Upper lobe of left lung (tissue), 6 donors: Measurements from ENCODE around the gene EVI2A. TPM values are rescaled to one million over a fixed set of nuclear protein-coding genes. Genes with fewer than 3 reads are reported as not detected.

Source experiments
- ATAC-seq, 2 donors: fragments of 200-7000 bp; cut with Tn5 transposase; one replicate each; pipeline ENCODE4 v1.9.1; 2022; ENCODE audit warnings: mild to moderate bottlenecking in 2 of 2, moderate library complexity in 2 of 2; ENCODE audit not compliant: low FRiP score in 2 of 2
- DNase-seq, 2 donors: peaks; one replicate each; pipeline ENCODE4 v3.0.0-alpha.2; 2019 to 2020
- H3K27ac ChIP-seq, 4 donors: fragments of 200-600 bp; sonication (generic); one replicate each; pipeline ENCODE4 v1.5.1; 2016 to 2019
- H3K27me3 ChIP-seq, 4 donors: fragments of 200-600 bp; sonication (generic); one replicate each; pipeline ENCODE4 v1.5.1; 2017 to 2019
- H3K36me3 ChIP-seq, 4 donors: fragments of 200-600 bp; sonication (generic); one replicate each; pipeline ENCODE4 v1.5.1; 2016 to 2019
- H3K4me1 ChIP-seq, 4 donors: fragments of 200-600 bp; sonication (generic); one replicate each; pipeline ENCODE4 v1.5.1; 2018 to 2019
- H3K4me3 ChIP-seq, 4 donors: fragments of 200-600 bp; sonication (generic); one replicate each; pipeline ENCODE4 v1.5.1; 2017 to 2019; ENCODE audit warnings: mild to moderate bottlenecking in 2 of 4, moderate library complexity in 1 of 4
- H3K9me3 ChIP-seq, 4 donors: fragments of 200-600 bp; sonication (generic); one replicate each; pipeline ENCODE4 v1.5.1; 2018 to 2019
- CTCF ChIP-seq, 6 experiments: fragments of 450-650 bp in 4 of 6; fragments of 200-600 bp in 2 of 6; sonication (generic) in 2 of 6; IDR thresholded peaks; one replicate each; pipeline ENCODE4 v1.5.1; 2016 to 2019; ENCODE audit warnings: antibody characterized with exemption in 6 of 6
- EP300 ChIP-seq, 4 donors: sonication (generic); formaldehyde crosslinking; IDR thresholded peaks; one replicate each; pipeline ENCODE4 v1.5.1; 2017; ENCODE audit warnings: antibody characterized with exemption in 4 of 4, control low read depth in 2 of 4
- POLR2A ChIP-seq, 4 donors: fragments of 450-650 bp; IDR thresholded peaks; one replicate each; pipeline ENCODE4 v1.5.1; 2016 to 2017; ENCODE audit warnings: antibody characterized with exemption in 4 of 4, mild to moderate bottlenecking in 2 of 4
- POLR2AphosphoS5 ChIP-seq, 2 donors: sonication (generic); formaldehyde crosslinking; IDR thresholded peaks; one replicate each; pipeline ENCODE4 v1.5.1; 2017; ENCODE audit warnings: antibody characterized with exemption in 2 of 2
- WGBS, 2 donors: methylation state at CpG; one replicate each; pipeline ENCODE4 v1.1.5; 2017 to 2018; 5-methylcytosine and 5-hydroxymethylcytosine counted together
- total RNA-seq, 6 donors: library from RNA; depleted of rRNA in 4 of 6; stranded (reverse); fragments of >200 nt in 4 of 6; gene quantifications; one replicate each; pipeline versions ENCODE4 v1.1.0 to v1.2.1, GENCODE V29; 2016 to 2021
- donor health status: DM: no; HTN: no; CAD: no; lungs with moderate emphysema.
- donor health status: DM: no; HTN: yes; CAD: no; lungs with severe emphysema.

The EVI2A gene
- total RNA-seq, 6 donors from 2014 or later: 6.1 to 31.3 (median 23.8) TPM

DNA sequence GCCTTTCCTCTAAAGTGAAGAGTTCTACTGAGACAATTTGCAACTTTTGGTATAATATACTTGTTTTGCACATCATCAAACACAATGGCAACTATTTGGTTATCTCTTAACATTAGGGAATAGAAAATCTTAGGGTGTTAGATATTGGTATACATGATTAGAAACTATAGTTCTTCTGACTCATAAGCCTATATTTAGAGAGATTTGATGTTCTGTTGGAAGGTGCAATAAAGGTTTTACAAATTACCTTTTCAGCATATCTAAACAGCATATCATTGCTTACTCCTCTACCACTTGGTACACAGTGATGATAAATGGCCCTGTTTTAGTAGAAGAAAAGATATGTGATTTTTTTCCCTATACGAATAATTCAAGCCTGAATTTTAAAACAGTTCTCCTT, 13.8 kb downstream of the EVI2A start:
- Histone ChIP-seq H3K36me3 (peaks cover 0 to 4% (median 0%) of the 10 kb centered on the region in 4 donors), H3K4me1 (peaks cover 0 to 6% (median 2%) of the 10 kb centered on the region in 4 donors), H3K4me3 (peak overlapping the region in 1 of 4 donors; percentile 43), H3K9me3 (no peaks in the 10 kb centered on the region), H3K27ac (peak overlapping the region in 1 of 4 donors; percentile 83), H3K27me3 (no peaks in the 10 kb centered on the region)
- TF ChIP-seq POLR2A (IDR thresholded peaks at IDR 0.05) (no peak), CTCF (IDR thresholded peaks at IDR 0.05) (no peak), POLR2AphosphoS5 (IDR thresholded peaks at IDR 0.05) (no peak), EP300 (IDR thresholded peaks at IDR 0.05) (no peak)
- no peak for DNase-seq
- no peak for ATAC-seq
- 60 to 64% methylated on average over 1 of the region's 1 CpG for WGBS, 2 donors

DNA sequence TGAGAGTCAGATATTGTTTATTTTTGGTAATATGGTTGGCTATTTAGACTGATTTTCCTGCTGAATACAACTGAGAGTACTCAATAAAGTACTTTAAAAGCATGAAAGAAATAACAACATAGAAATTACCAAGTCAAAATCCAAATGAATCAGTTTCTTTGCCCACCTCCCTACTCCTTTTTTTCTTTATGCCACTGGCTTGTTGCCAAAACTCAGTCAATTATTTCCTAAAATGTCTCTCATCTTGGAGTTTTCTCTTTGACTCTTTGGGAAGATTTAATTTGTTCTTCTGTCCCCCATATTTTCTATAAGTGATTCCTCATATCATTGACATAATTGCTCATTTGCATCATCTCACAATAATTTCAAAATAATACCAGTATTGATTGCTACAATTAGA, 21.8 kb downstream of the EVI2A start:
- ATAC-seq (no peak), DNase-seq (no peak)
- peaks cover 0 to 3% (median 0%) of the 10 kb centered on the region in 4 donors for H3K36me3 ChIP-seq
- H3K27me3 ChIP-seq: no peaks in the 10 kb centered on the region
- no peaks in the 10 kb centered on the region for H3K4me1 ChIP-seq
- no peak overlapping the region for H3K4me3 ChIP-seq
- H3K9me3 ChIP-seq: no peaks in the 10 kb centered on the region
- no peak overlapping the region for H3K27ac ChIP-seq
- TF ChIP-seq CTCF (IDR thresholded peaks at IDR 0.05) (no peak), EP300 (IDR thresholded peaks at IDR 0.05) (no peak), POLR2AphosphoS5 (IDR thresholded peaks at IDR 0.05) (no peak), POLR2A (IDR thresholded peaks at IDR 0.05) (no peak)

DNA sequence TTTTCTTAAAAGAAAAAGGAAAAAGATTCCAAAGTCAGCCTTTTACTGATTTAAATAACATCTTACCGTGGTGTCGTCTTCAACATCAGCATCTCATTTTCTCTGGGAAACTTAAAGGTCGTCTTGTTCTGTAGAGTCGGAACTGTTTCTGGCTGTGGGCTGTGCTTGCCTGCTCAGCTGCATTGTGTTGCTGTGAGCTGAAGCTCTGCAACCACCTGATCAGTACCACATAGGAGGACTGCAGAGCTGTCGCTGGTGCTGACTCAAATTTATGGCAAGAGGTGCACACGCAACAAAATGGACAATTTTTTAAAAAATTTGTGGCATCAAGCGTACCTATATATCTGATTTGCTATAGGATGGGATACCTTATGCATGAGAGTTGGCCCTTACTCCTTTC, 24.3 kb downstream of the EVI2A start, which contains the start of gene OMG:
TSS of gene OMG (minus strand) at position 150 of the 400 bp plus-strand sequence. CDS start 908 bp downstream, outside the sequence.
- Histone ChIP-seq H3K4me1 (no peaks in the 10 kb centered on the region), H3K9me3 (no peaks in the 10 kb centered on the region), H3K27ac (no peak within 1 kb of the TSS), H3K27me3 (no peaks in the 10 kb centered on the region), H3K4me3 (no peak within 1 kb of the TSS), H3K36me3 (peaks cover 0 to 5% (median 3%) of the 10 kb centered on the region in 4 donors)
- ATAC-seq (no peak), DNase-seq (no peak)
- no peak for TF ChIP-seq CTCF (IDR thresholded peaks at IDR 0.05)
- TF ChIP-seq POLR2AphosphoS5 (IDR thresholded peaks at IDR 0.05): no peak
- TF ChIP-seq POLR2A (IDR thresholded peaks at IDR 0.05): no peak
- TF ChIP-seq EP300 (IDR thresholded peaks at IDR 0.05): no peak
- 93 to 98% methylated on average over 7 of the region's 7 CpGs for WGBS, 2 donors

DNA sequence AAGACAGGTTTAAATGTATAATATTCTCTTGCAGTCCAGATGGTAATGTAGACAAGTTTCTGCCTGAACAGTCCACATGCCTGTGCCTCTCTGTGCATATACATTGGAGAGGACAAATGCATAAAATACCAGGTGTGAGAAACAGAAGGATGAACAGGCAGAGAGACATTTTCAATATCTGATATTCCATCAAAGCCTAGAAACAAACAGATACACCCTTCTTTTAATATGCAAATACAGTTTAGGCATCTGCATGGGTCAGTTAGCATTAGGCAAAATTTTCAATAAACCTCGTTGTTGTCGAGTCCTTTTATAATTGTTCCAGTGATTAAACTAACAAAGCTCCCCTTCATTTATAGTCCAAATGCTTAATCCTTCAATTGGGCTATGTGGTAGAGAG, 25.3 kb downstream of the EVI2A start:
- 98 to 100% methylated on average over 2 of the region's 2 CpGs for WGBS, 2 donors
- no peak for TF ChIP-seq POLR2A (IDR thresholded peaks at IDR 0.05)
- TF ChIP-seq EP300 (IDR thresholded peaks at IDR 0.05): no peak
- no peak for TF ChIP-seq CTCF (IDR thresholded peaks at IDR 0.05)
- TF ChIP-seq POLR2AphosphoS5 (IDR thresholded peaks at IDR 0.05): no peak
- Histone ChIP-seq H3K4me3 (no peak overlapping the region), H3K4me1 (no peaks in the 10 kb centered on the region), H3K27me3 (no peaks in the 10 kb centered on the region), H3K27ac (no peak overlapping the region), H3K36me3 (peaks cover 0 to 11% (median 4%) of the 10 kb centered on the region in 4 donors), H3K9me3 (no peaks in the 10 kb centered on the region)
- ATAC-seq (no peak), DNase-seq (no peak)

- H3K27ac ChIP-seq: no peak overlapping the region
- no peak for DNase-seq
- no peaks in the 10 kb centered on the region for H3K4me1 ChIP-seq
- H3K27me3 ChIP-seq: no peaks in the 10 kb centered on the region
- no peak for ATAC-seq
- H3K36me3 ChIP-seq: peaks cover 0 to 11% (median 4%) of the 10 kb centered on the region in 4 donors
- no peaks in the 10 kb centered on the region for H3K9me3 ChIP-seq
- 92 to 96% methylated on average over 1 of the region's 1 CpG for WGBS, 2 donors
- no peak overlapping the region for H3K4me3 ChIP-seq
- TF ChIP-seq EP300 (IDR thresholded peaks at IDR 0.05): no peak
- no peak for TF ChIP-seq POLR2A (IDR thresholded peaks at IDR 0.05)
- TF ChIP-seq POLR2AphosphoS5 (IDR thresholded peaks at IDR 0.05): no peak
- no peak for TF ChIP-seq CTCF (IDR thresholded peaks at IDR 0.05)
Measured at GRCh38 chr17:31295489-31295871, 25.9 kb downstream of the EVI2A start.
